Stimulated activated CD8-positive, alpha-beta memory T cell treated with anti-CD3 and anti-CD28 coated beads, Interleukin-7, amount 100 ng/mL, for 4 hours (primary cell): ENCODE data around the gene FKBP6.
"Not testable (repeated sequence)": the region's sequence is repeated elsewhere in the genome, so short reads cannot be mapped to it uniquely, and the experiment has no call there.

Source experiments
- DNase-seq, 2 donors: peaks; one replicate each; pipeline ENCODE4 v3.0.0-alpha.2; 2020; ENCODE audit warnings: low read depth in 2 of 2

Gene FKBP6

GRCh38 chr7:73324081-73324845, 3.7 kb upstream of the FKBP6 start:
- DNase-seq, result peak in 1 of 2 donors; percentile 22

DNA sequence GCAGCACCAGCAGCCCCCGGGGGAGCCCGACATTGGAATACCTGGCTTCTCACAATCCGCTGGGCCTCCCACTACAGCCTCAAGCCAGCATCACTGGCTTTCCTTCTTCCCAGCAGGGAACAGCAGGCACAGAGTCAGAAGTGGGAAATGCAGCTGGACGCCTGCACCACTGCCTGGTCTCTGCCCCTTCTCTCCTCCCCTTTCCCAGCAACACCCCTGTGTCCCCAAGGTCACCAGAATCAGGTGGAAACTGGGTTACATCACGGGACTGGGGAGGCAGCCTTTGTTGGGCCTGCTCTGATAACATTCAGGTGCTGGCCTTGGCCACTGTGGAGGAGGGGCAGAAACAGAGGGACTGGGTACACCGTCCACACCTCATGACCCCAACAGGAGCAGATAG, 2.5 kb upstream of the FKBP6 start:
- not testable (repeated sequence) for DNase-seq

DNA sequence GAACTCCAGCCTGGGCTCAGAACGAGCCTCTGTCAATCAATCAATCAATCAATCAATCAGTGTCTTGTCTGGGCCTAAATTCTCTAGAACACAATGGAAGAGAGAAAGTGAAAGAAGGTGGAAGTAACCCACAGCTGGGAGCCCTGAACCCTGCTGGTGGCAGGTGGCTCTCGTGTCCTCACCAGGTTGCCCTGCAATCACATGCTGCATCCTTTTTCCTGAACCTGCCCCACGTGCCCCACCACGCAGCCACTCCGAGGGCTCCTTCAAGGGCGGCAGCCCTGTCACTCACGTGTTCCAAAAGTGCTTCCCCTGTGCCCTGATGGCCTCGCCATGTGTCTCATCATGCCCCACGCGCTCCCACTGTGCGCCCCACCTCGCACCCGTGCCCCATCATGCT, 512 bp upstream of the FKBP6 start:
- not testable (repeated sequence) for DNase-seq

DNA sequence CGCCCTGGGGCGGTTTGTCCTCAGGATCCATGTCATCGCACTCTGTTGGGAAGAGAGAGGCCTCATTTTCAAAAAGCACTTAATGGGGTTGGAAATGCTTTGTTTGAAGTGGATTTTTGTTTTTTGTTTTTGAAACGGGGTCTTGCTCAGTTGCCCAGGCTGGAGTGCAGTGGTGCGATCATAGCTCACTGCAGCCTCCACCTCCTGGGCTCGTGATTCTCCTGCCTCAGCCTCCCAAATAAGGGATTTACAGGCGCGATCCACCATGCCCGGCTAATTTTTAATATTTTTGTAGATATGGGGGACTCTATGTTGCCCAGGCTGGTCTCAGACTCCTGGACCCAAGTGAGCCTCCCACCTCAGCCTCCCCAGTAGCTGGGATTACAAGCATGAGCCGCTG, 735 bp downstream of the FKBP6 start:
- DNase-seq, result no peak

GRCh38 chr7:73329861-73330581, 2.1 kb downstream of the FKBP6 start:
- no peak for DNase-seq

DNA sequence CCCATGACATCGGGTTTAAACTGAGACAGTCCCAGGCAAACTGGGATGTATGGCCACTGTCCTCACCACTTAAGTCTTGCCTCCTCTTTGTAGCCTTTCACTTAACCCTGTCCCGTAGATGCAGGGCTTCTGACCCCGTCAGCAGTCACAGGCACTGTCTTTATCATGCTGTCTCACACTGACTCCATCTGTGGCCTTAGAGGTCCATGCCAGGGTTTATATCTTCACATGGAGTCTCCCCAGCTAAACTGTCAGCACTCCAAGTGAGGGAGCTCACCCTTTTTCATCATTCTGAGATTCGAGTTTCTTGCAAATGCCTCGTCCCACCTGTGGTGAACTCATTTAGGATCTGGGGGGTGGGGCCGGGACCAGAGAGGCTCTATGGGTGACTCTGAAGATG, 2.8 kb downstream of the FKBP6 start:
- no peak for DNase-seq

GRCh38 chr7:73332447-73332846, 4.5 kb downstream of the FKBP6 start:
- DNase-seq, result no peak

DNA sequence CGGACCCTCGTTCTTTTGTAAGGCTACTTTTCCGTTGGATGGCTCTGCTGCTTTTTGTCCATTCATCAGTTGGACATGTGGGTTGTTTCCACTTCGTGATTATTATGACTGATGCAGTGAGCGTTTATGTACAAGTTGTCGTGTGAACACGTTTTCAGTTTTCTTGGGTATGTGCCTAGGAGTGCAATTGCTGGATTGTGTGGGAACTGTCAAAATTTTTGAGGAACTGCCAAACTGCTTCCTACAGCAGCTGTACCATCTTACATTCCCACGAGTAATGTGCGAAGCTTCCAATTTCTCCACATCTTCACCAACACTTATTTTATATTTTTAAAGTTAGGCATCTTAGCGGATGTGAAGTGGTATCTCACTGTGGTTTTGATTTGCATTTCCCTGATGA, 10.4 kb downstream of the FKBP6 start:
- DNase-seq, result no peak

GRCh38 chr7:73340514-73340913, 12.6 kb downstream of the FKBP6 start:
- no peak for DNase-seq

GRCh38 chr7:73341877-73342276, 13.9 kb downstream of the FKBP6 start:
- no peak for DNase-seq

- no peak for DNase-seq
Observed at GRCh38 chr7:73342645-73343044, 14.7 kb downstream of the FKBP6 start.

- no peak for DNase-seq
Observed at GRCh38 chr7:73343671-73344380, 15.9 kb downstream of the FKBP6 start.

GRCh38 chr7:73345538-73345937, 17.6 kb downstream of the FKBP6 start:
- DNase-seq, result no peak

GRCh38 chr7:73345951-73346350, 18.0 kb downstream of the FKBP6 start:
- no peak for DNase-seq

- no peak for DNase-seq
Observed at GRCh38 chr7:73349763-73350162, 21.8 kb downstream of the FKBP6 start.

DNA sequence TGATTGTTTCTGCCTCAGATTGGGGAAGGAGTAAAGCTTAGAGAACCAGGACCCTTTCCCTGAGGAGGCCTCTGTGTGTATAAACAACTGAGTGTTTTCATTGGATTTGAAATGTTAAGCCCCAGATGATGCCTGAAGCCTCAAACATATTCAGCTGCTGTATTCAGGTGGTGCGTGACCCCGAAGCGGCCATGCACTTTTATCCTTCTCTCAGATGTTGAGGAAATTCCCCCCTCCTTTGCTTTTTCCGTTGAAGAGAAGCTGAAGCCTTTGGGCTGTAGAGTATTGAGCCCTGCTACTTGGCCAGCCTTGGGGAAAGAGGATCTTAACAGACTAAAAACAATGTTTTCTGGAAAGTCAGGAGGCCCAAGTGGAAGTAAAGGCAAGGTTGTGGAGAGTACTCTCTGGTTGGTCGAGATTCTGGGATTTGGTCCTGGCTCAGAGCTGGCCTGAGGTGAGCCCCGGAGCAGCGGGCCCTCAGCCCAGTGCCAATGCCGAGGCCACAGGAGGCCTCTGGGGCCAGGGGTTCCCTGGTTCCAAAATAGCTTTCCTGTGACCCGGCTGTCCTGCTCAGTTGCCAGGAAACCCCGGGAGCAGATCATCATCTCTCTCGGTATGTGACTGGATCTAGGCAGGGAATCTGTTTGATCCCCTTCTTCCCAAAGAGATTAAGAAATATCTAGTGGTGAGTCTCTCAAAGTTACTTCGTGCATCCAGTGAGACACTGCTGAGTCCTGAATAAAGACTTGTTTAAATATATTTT, 22.5 kb downstream of the FKBP6 start:
- no peak for DNase-seq

DNA sequence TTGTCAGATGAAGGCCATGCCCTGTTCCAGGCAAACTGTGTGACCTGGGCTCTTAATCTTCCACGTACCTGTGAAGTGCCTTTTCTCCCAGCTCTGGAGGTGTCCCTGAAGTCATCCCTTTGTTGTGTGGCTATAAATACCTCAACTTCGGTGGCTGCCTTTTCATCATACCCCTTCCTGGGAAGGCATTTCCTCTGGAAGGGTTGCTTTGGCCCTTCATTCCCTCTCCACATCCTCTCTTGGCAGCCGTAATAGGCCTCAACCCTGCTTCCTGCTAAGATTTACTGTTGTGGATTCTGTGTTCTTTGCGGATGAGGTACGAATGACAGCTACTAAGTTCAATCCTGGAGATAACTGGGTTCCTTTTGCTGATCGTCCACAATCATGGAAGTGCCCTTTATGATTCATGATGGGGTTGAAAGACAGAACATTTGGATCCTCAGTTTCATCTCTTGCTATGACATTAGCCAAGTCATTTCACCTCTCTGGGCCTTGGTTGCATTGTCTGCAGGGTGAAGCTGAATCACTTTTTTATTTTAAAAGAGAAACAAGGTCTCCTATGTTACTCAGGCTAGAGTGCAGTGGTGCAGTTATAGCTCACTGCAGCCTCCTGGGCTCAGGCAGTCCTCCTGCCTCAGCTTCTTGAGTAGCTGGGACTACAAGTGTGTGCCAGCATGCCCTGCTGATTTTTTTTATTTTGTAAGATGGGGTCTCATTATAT, 23.6 kb downstream of the FKBP6 start:
- no peak for DNase-seq

GRCh38 chr7:73352784-73353183, 24.8 kb downstream of the FKBP6 start:
- DNase-seq, result no peak

DNA sequence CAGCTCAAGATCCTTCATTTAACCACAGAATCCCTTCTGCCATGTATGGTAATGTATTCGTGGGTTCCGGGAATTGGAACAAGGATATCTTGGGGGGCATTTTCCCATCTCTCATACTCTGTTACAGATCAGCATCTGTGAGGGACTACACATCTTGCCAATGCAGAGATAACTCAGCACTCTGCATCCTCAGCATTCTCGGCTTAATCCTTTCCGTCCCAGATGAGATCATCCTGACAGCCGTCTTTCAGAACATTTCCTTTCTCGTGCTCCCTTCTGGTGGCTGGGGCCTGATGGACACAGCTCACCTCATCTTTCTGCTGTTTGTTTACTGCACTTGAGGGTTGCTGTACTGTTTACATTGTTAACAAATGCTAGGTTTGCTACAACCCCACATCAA, 25.3 kb downstream of the FKBP6 start:
- no peak for DNase-seq

DNA sequence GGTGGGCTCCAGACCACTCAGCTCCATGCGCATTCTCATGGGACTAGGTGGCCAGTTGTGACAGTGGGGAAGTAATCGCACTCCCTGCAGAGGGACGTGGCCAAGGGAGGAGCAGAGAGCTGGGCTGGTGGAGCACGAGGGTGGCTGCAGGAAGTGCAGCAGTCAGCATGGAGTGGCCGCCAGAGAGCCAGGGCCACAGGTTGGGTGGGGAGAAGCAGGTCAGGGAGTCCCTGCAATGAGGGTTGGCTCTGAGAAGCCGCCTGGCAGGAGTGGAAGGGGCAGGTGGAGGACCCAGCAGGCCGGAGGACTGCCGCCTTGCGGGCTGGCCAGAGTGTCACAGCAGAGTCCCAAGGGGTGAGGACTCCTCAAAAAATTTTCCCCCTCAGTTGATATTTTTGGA, 26.2 kb downstream of the FKBP6 start:
- no peak for DNase-seq

- no peak for DNase-seq
Observed at GRCh38 chr7:73354821-73355220, 26.9 kb downstream of the FKBP6 start.
